ENCODE measurements around the gene LIN7C. TPM values are rescaled to one million over a fixed set of nuclear protein-coding genes. Genes with fewer than 3 reads are reported as not detected.

LIN7C gene
- total and polyA plus RNA-seq, 12 donors = 7.2 to 53.4 (median 33.6) TPM

- no peak overlapping the region for H3K27ac ChIP-seq
- H3K9me3 ChIP-seq (replicated peaks in 1 of 3) = no peaks in the 10 kb centered on the region
- intact Hi-C loops (cut with DNase I) = no loop called here
- TF ChIP-seq CTCF (IDR thresholded peaks at IDR 0.05) (no peak), POLR2A (IDR thresholded peaks at IDR 0.05) (no peak)
- H3K27me3 ChIP-seq = no peaks in the 10 kb centered on the region
- 87 to 97% (median 96%) methylated on average over 2 of the region's 2 CpGs for WGBS, 4 donors
- no peaks in the 10 kb centered on the region for H3K36me3 ChIP-seq (replicated peaks in 1 of 2)
- H3K4me1 ChIP-seq (replicated peaks in 1 of 2) = no peaks in the 10 kb centered on the region
- no peak overlapping the region for H3K4me3 ChIP-seq
- DNase-seq = no peak
Observed at GRCh38 chr11:27552341-27552740, 45.8 kb upstream of the LIN7C start.

- no peak for TF ChIP-seq CTCF (IDR thresholded peaks at IDR 0.05)
- no peak for TF ChIP-seq POLR2A (IDR thresholded peaks at IDR 0.05)
- H3K4me3 ChIP-seq = no peak overlapping the region
- no peaks in the 10 kb centered on the region for H3K36me3 ChIP-seq (replicated peaks in 1 of 2)
- H3K27ac ChIP-seq = no peak overlapping the region
- no peak for DNase-seq
- H3K9me3 ChIP-seq (replicated peaks in 1 of 3) = no peaks in the 10 kb centered on the region
- intact Hi-C loops (cut with DNase I) = no loop called here
- no peaks in the 10 kb centered on the region for H3K4me1 ChIP-seq (replicated peaks in 1 of 2)
- no peaks in the 10 kb centered on the region for H3K27me3 ChIP-seq
Observed at GRCh38 chr11:27551127-27551526, 44.6 kb upstream of the LIN7C start.

GRCh38 chr11:27545946-27546345 is 39.4 kb upstream of the LIN7C start:
- TF ChIP-seq CTCF (IDR thresholded peaks at IDR 0.05) = no peak
- no peak for TF ChIP-seq POLR2A (IDR thresholded peaks at IDR 0.05)
- DNase-seq = no peak
- Histone ChIP-seq H3K27me3 (no peaks in the 10 kb centered on the region), H3K36me3 (replicated peaks in 1 of 2) (no peaks in the 10 kb centered on the region), H3K4me3 (no peak overlapping the region), H3K4me1 (replicated peaks in 1 of 2) (no peaks in the 10 kb centered on the region), H3K9me3 (replicated peaks in 1 of 3) (no peaks in the 10 kb centered on the region), H3K27ac (no peak overlapping the region)
- intact Hi-C loops (cut with DNase I) = no loop called here

GRCh38 chr11:27545035-27545434 is 38.5 kb upstream of the LIN7C start:
- Histone ChIP-seq H3K27me3 (no peaks in the 10 kb centered on the region), H3K9me3 (replicated peaks in 1 of 3) (no peaks in the 10 kb centered on the region), H3K4me1 (replicated peaks in 1 of 2) (no peaks in the 10 kb centered on the region), H3K27ac (no peak overlapping the region), H3K36me3 (replicated peaks in 1 of 2) (no peaks in the 10 kb centered on the region), H3K4me3 (no peak overlapping the region)
- WGBS, 4 donors = 91 to 100% (median 96%) methylated on average over 3 of the region's 3 CpGs
- no peak for DNase-seq
- intact Hi-C loops (cut with DNase I) = no loop called here
- TF ChIP-seq CTCF (IDR thresholded peaks at IDR 0.05) (no peak), POLR2A (IDR thresholded peaks at IDR 0.05) (no peak)
